ENCODE results near the gene SSB. TPM values are rescaled to one million over a fixed set of nuclear protein-coding genes. Genes with fewer than 3 reads are reported as not detected.
"Not testable (repeated sequence)": the region's sequence is repeated elsewhere in the genome, so short reads cannot be mapped to it uniquely, and the experiment has no call there.

The SSB gene
- total RNA-seq, 1 experiment from 2014 or later = 113 TPM

DNA sequence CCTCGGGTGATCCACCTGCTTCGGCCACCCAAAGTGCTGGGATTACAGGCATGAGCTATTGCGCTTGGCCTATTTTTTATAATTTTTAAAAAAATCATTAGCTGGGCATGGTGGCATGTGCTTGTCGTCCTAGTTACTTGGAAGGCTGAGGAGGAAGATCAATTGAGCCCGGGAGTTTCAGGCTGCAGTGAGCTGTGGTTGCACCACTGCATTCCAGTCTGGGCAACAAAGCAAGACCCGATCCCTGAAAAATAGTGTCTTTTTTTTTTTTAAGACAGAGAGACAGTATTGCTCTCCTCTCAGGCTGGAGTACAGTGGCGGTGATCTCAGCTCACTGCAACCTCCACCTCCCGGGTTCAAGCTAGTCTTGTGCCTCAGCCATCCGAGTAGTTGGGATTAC lies 4.8 kb downstream of the SSB start:
- DNase-seq (ENCODE audit: unreplicated experiment) = no peak
- no peak overlapping the region for H3K4me3 Mint-ChIP-seq (ENCODE audit: unreplicated experiment)
- no TSS peak for BruUV-seq (replicated peaks)
- no peaks in the 10 kb centered on the region for H3K27me3 Mint-ChIP-seq (ENCODE audit: insufficient read depth, unreplicated experiment)
- no peaks in the 10 kb centered on the region for H3K9me3 Mint-ChIP-seq (ENCODE audit: unreplicated experiment)
- peaks cover 4% of the 10 kb centered on the region for H3K4me1 Mint-ChIP-seq (ENCODE audit: insufficient read depth, unreplicated experiment)
- POLR2A ChIA-PET = interaction anchor here (1.9 to 2.1 kb wide), 2 partner anchors 9 to 21 kb away, joined by 6 to 10 read pairs; partner anchors contain the start of gene METTL5
- TF ChIP-seq, protein P1, sequence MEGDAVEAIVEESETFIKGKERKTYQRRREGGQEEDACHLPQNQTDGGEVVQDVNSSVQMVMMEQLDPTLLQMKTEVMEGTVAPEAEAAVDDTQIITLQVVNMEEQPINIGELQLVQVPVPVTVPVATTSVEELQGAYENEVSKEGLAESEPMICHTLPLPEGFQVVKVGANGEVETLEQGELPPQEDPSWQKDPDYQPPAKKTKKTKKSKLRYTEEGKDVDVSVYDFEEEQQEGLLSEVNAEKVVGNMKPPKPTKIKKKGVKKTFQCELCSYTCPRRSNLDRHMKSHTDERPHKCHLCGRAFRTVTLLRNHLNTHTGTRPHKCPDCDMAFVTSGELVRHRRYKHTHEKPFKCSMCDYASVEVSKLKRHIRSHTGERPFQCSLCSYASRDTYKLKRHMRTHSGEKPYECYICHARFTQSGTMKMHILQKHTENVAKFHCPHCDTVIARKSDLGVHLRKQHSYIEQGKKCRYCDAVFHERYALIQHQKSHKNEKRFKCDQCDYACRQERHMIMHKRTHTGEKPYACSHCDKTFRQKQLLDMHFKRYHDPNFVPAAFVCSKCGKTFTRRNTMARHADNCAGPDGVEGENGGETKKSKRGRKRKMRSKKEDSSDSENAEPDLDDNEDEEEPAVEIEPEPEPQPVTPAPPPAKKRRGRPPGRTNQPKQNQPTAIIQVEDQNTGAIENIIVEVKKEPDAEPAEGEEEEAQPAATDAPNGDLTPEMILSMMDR (IDR thresholded peaks at IDR 0.05; ENCODE audit: unreplicated experiment) = no peak
- CTCF ChIA-PET = interaction anchor here (1.0 to 1.8 kb wide), 3 partner anchors 12 to 20 kb away, joined by 3 to 5 read pairs (median 4); partner anchors contain the start of gene METTL5
- peaks cover 68% of the 10 kb centered on the region for H3K36me3 Mint-ChIP-seq (ENCODE audit: insufficient read depth, unreplicated experiment)
- intact Hi-C loops (cut with micrococcal nuclease) = no loop called here
- H3K27ac Mint-ChIP-seq (ENCODE audit: low read depth, unreplicated experiment) = no peak overlapping the region

GRCh38 chr2:169806586-169806985 lies 7.9 kb downstream of the SSB start:
- CTCF ChIA-PET = no interaction called here
- BruUV-seq (replicated peaks) = no TSS peak
- Mint-ChIP-seq H3K9me3 (ENCODE audit: unreplicated experiment) (no peaks in the 10 kb centered on the region), H3K4me3 (ENCODE audit: unreplicated experiment) (no peak overlapping the region), H3K36me3 (ENCODE audit: insufficient read depth, unreplicated experiment) (peaks cover 82% of the 10 kb centered on the region), H3K27me3 (ENCODE audit: insufficient read depth, unreplicated experiment) (no peaks in the 10 kb centered on the region), H3K27ac (ENCODE audit: low read depth, unreplicated experiment) (no peak overlapping the region), H3K4me1 (ENCODE audit: insufficient read depth, unreplicated experiment) (peaks cover 4% of the 10 kb centered on the region)
- intact Hi-C loops (cut with micrococcal nuclease) = no loop called here
- no peak for DNase-seq (ENCODE audit: unreplicated experiment)
- TF ChIP-seq, protein P1 (IDR thresholded peaks at IDR 0.05; ENCODE audit: unreplicated experiment) = no peak
- POLR2A ChIA-PET = interaction anchor here (0.6 to 1.6 kb wide), 2 partner anchors 12 to 377 kb away, joined by 3 to 4 read pairs; no protein-coding TSS in a partner anchor

- H3K9me3 Mint-ChIP-seq (ENCODE audit: unreplicated experiment) = no peaks in the 10 kb centered on the region
- no TSS peak for BruUV-seq (replicated peaks)
- TF ChIP-seq, protein P1 (IDR thresholded peaks at IDR 0.05; ENCODE audit: unreplicated experiment) = no peak
- H3K36me3 Mint-ChIP-seq (ENCODE audit: insufficient read depth, unreplicated experiment) = peaks cover 91% of the 10 kb centered on the region
- no peak for DNase-seq (ENCODE audit: unreplicated experiment)
- CTCF ChIA-PET = interaction anchor here (0.6 to 1.3 kb wide), 3 partner anchors 16 to 254 kb away, joined by 3 to 6 read pairs (median 3); partner anchors contain the start of gene METTL5
- H3K4me1 Mint-ChIP-seq (ENCODE audit: insufficient read depth, unreplicated experiment) = no peaks in the 10 kb centered on the region
- POLR2A ChIA-PET = interaction anchor here (0.9 to 1.4 kb wide), 6 partner anchors 8 to 20 kb away, joined by 3 to 6 read pairs (median 3); partner anchors contain the start of genes SSB and UBR3
- intact Hi-C loops (cut with micrococcal nuclease) = no loop called here
- H3K27me3 Mint-ChIP-seq (ENCODE audit: insufficient read depth, unreplicated experiment) = no peaks in the 10 kb centered on the region
- H3K27ac Mint-ChIP-seq (ENCODE audit: low read depth, unreplicated experiment) = no peak overlapping the region
- no peak overlapping the region for H3K4me3 Mint-ChIP-seq (ENCODE audit: unreplicated experiment)
These were observed 9.6 kb downstream of the SSB start for GRCh38 chr2:169808221-169808620.

- Mint-ChIP-seq H3K4me3 (ENCODE audit: unreplicated experiment) (no peak overlapping the region), H3K4me1 (ENCODE audit: insufficient read depth, unreplicated experiment) (peaks cover 14% of the 10 kb centered on the region), H3K36me3 (ENCODE audit: insufficient read depth, unreplicated experiment) (peaks cover 87% of the 10 kb centered on the region), H3K9me3 (ENCODE audit: unreplicated experiment) (no peaks in the 10 kb centered on the region), H3K27me3 (ENCODE audit: insufficient read depth, unreplicated experiment) (no peaks in the 10 kb centered on the region), H3K27ac (ENCODE audit: low read depth, unreplicated experiment) (no peak overlapping the region)
- CTCF ChIA-PET = interaction anchor here (0.6 to 1.9 kb wide), 5 partner anchors 9 to 366 kb away, joined by 3 to 7 read pairs (median 4); partner anchors contain the start of gene METTL5
- peak; percentile 58 for DNase-seq (ENCODE audit: unreplicated experiment)
- TF ChIP-seq, protein P1 (IDR thresholded peaks at IDR 0.05; ENCODE audit: unreplicated experiment) = no peak
- POLR2A ChIA-PET = interaction anchor here (0.6 to 1.8 kb wide), 3 partner anchors 8 to 229 kb away, joined by 3 to 7 read pairs (median 5); partner anchors contain the start of gene METTL5
- intact Hi-C loops (cut with micrococcal nuclease) = no loop called here
- no TSS peak for BruUV-seq (replicated peaks)
These were observed 17.2 kb downstream of the SSB start for GRCh38 chr2:169815849-169816248.

DNA sequence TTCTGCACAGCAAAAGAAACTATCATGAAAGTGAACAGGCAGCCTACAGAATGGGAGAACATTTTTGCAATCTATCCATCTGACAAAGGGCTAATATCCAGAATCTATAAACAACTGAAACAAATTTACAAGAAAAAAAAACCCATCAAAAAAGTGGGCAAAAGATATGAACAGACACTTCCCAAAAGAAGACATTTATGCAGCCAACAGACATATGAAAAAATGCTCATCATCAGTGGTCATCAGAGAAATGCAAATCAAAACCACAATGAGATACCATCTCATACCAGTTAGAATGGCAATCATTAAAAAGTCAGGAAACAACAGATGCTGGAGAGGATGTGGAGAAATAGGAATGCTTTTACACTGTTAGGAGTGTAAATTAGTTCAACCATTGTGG lies 18.3 kb downstream of the SSB start:
- H3K27ac Mint-ChIP-seq (ENCODE audit: low read depth, unreplicated experiment); CTCF ChIA-PET; H3K27me3 Mint-ChIP-seq (ENCODE audit: insufficient read depth, unreplicated experiment); H3K9me3 Mint-ChIP-seq (ENCODE audit: unreplicated experiment); H3K4me3 Mint-ChIP-seq (ENCODE audit: unreplicated experiment); DNase-seq (ENCODE audit: unreplicated experiment); POLR2A ChIA-PET; BruUV-seq (replicated peaks); intact Hi-C loops (cut with micrococcal nuclease): not testable (repeated sequence)
- peaks cover 18% of the 10 kb centered on the region for H3K4me1 Mint-ChIP-seq (ENCODE audit: insufficient read depth, unreplicated experiment)
- H3K36me3 Mint-ChIP-seq (ENCODE audit: insufficient read depth, unreplicated experiment) = peaks cover 87% of the 10 kb centered on the region

GRCh38 chr2:169817369-169817768 lies 18.7 kb downstream of the SSB start:
- H3K4me1 Mint-ChIP-seq (ENCODE audit: insufficient read depth, unreplicated experiment) = peaks cover 22% of the 10 kb centered on the region
- H3K27me3 Mint-ChIP-seq (ENCODE audit: insufficient read depth, unreplicated experiment); H3K4me3 Mint-ChIP-seq (ENCODE audit: unreplicated experiment); intact Hi-C loops (cut with micrococcal nuclease); BruUV-seq (replicated peaks); DNase-seq (ENCODE audit: unreplicated experiment); H3K27ac Mint-ChIP-seq (ENCODE audit: low read depth, unreplicated experiment); H3K9me3 Mint-ChIP-seq (ENCODE audit: unreplicated experiment); CTCF ChIA-PET: not testable (repeated sequence)
- POLR2A ChIA-PET = interaction anchor here (2.2 to 2.5 kb wide), 2 partner anchors 10 to 19 kb away, joined by 10 to 29 read pairs; partner anchors contain the start of genes SSB and UBR3
- H3K36me3 Mint-ChIP-seq (ENCODE audit: insufficient read depth, unreplicated experiment) = peaks cover 84% of the 10 kb centered on the region

Data from MCF 10A (cell line).